DND-41 (cell line): ENCODE data around the gene PGF.

Source experiments
- EZH2 ChIP-seq: IDR thresholded peaks from 3 replicates; pipeline ENCODE4 v1.6.1; 2012; ENCODE audit warnings: borderline replicate concordance, low read depth, mild to moderate bottlenecking, moderate library complexity, low read length, inconsistent platforms; ENCODE audit not compliant: severe bottlenecking
- TF ChIP-seq, protein P1 (sequence below): IDR thresholded peaks from 2 replicates; pipeline ENCODE4 v1.5.1; 2012; ENCODE audit warnings: borderline replicate concordance, low read length, moderate library complexity, mild to moderate bottlenecking; ENCODE audit not compliant: poor library complexity, severe bottlenecking; ENCODE audit errors: extremely low read depth

- TF ChIP-seq, protein P1, sequence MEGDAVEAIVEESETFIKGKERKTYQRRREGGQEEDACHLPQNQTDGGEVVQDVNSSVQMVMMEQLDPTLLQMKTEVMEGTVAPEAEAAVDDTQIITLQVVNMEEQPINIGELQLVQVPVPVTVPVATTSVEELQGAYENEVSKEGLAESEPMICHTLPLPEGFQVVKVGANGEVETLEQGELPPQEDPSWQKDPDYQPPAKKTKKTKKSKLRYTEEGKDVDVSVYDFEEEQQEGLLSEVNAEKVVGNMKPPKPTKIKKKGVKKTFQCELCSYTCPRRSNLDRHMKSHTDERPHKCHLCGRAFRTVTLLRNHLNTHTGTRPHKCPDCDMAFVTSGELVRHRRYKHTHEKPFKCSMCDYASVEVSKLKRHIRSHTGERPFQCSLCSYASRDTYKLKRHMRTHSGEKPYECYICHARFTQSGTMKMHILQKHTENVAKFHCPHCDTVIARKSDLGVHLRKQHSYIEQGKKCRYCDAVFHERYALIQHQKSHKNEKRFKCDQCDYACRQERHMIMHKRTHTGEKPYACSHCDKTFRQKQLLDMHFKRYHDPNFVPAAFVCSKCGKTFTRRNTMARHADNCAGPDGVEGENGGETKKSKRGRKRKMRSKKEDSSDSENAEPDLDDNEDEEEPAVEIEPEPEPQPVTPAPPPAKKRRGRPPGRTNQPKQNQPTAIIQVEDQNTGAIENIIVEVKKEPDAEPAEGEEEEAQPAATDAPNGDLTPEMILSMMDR = no peak
- TF ChIP-seq EZH2 = no peak
Measured at GRCh38 chr14:74964787-74965485, 9.5 kb upstream of the PGF start.
